HepG2 (cell line): ENCODE data around the gene TANGO6. TPM values are rescaled to one million over a fixed set of nuclear protein-coding genes. Genes with fewer than 3 reads are reported as not detected.

Experiments used
- ATAC-seq: fragments of 200-7000 bp; cut with Tn5 transposase; 3 replicates; pipeline ENCODE4 v1.9.1; 2020; ENCODE audit warnings: mild to moderate bottlenecking, moderate library complexity
- BruUV-seq: library from RNA; stranded (reverse); fragments of 400-500 nt; replicated peaks from 2 replicates; lab custom pipeline; 2021; lab: Mats Ljungman, UMichigan
- CTCF ChIA-PET: fragments of 300-600 bp; formaldehyde crosslinking; extraction: SDS; loops from one replicate; lab custom pipeline; 2021; ENCODE audit warnings: low total read pairs, inconsistent platforms, low intra/inter-chr PET ratio; lab: Yijun Ruan, JAX
- POLR2A ChIA-PET: fragments of 350-600 bp; sonication (Branson Sonifier 250); formaldehyde crosslinking; loops from one replicate; lab custom pipeline; 2020; ENCODE audit warnings: antibody characterized with exemption, inconsistent platforms; lab: Yijun Ruan, JAX
- DNase-seq: peaks from one replicate; pipeline ENCODE4 v3.0.0-alpha.2; 2015; ENCODE audit warnings: low spot score
- FAIRE-seq: peaks from 3 replicates; lab custom pipeline; 2011; peaks lifted over from hg19 to GRCh38; lab: Jason Lieb, UNC
- H2AFZ ChIP-seq: one replicate; pipeline ENCODE4 v1.6.1; 2011; ENCODE audit warnings: low read length, inconsistent platforms
- H3K27ac ChIP-seq: fragments of 300-600 bp; 3 replicates; pipeline ENCODE4 v1.8.0; 2011; ENCODE audit warnings: mixed run types, mild to moderate bottlenecking, mixed read lengths, low read length, inconsistent platforms; ENCODE audit not compliant: insufficient read depth; ENCODE audit errors: extremely low read length
- H3K27me3 ChIP-seq, 2 experiments: fragments of 200-600 bp in 1 of 2; 2 replicates in 1 of 2; 3 replicates in 1 of 2; pipeline versions ENCODE4 v1.6.0 to v1.8.0; 2011; ENCODE audit warnings: low read length in 2 of 2, mild to moderate bottlenecking in 2 of 2, moderate library complexity in 2 of 2, inconsistent platforms in 1 of 2; ENCODE audit not compliant: insufficient read depth in 2 of 2, control insufficient read depth in 1 of 2
- H3K36me3 ChIP-seq, 2 experiments: fragments of 200-600 bp in 1 of 2; replicated peaks in 1 of 2; 2 replicates in 1 of 2; 3 replicates in 1 of 2; pipeline versions ENCODE4 v1.5.1 to v1.8.0; 2011; ENCODE audit warnings: low read length in 2 of 2, inconsistent platforms in 1 of 2; ENCODE audit not compliant: insufficient read depth in 2 of 2, control insufficient read depth in 1 of 2
- H3K4me1 ChIP-seq: 2 replicates; pipeline ENCODE4 v1.5.1; 2012; ENCODE audit warnings: low read length, inconsistent platforms; ENCODE audit not compliant: insufficient read depth
- H3K4me2 ChIP-seq: 2 replicates; pipeline ENCODE4 v1.6.0; 2011; ENCODE audit warnings: low read depth, low read length, inconsistent platforms
- H3K4me3 ChIP-seq, 3 experiments: fragments of 200-600 bp in 1 of 3; sonication (generic), shearing (Covaris generic) in 1 of 3; replicated peaks in 1 of 3; 2 replicates each; pipeline ENCODE4 v1.5.1; 2011 to 2016; ENCODE audit warnings: low read length in 3 of 3, inconsistent platforms in 2 of 3, low read depth in 2 of 3, mild to moderate bottlenecking in 2 of 3, control low read depth in 1 of 3, mixed read lengths in 1 of 3; ENCODE audit not compliant: insufficient read depth in 1 of 3
- H3K79me2 ChIP-seq: one replicate; pipeline ENCODE4 v1.6.1; 2011; ENCODE audit warnings: low read length, inconsistent platforms; ENCODE audit not compliant: insufficient read depth
- H3K9ac ChIP-seq: 2 replicates; pipeline ENCODE4 v1.6.0; 2011; ENCODE audit warnings: mild to moderate bottlenecking, low read depth, low read length, inconsistent platforms; ENCODE audit not compliant: insufficient read depth
- H3K9me3 ChIP-seq: 2 replicates; pipeline ENCODE4 v1.5.1; 2012; ENCODE audit warnings: mild to moderate bottlenecking, low read length
- H4K20me1 ChIP-seq: 2 replicates; pipeline ENCODE4 v1.6.0; 2011; ENCODE audit warnings: inconsistent platforms, mild to moderate bottlenecking, low read length, moderate library complexity; ENCODE audit not compliant: insufficient read depth
- ATF3 ChIP-seq: sonication (generic); formaldehyde crosslinking; IDR thresholded peaks from 2 replicates; pipeline ENCODE4 v1.4.0; 2020; ENCODE audit warnings: missing genetic modification reagents
- BHLHE40 ChIP-seq: IDR thresholded peaks from 2 replicates; pipeline ENCODE4 v1.6.1; 2011; ENCODE audit warnings: low read length, improper control_type of control experiment
- EZH2 ChIP-seq: conservative IDR thresholded peaks from 2 replicates; pipeline ENCODE4 v1.6.1; 2012; ENCODE audit warnings: mild to moderate bottlenecking, low read depth, low read length, moderate library complexity
- FLYWCH1 ChIP-seq: sonication (generic); formaldehyde crosslinking; IDR thresholded peaks from 2 replicates; pipeline ENCODE4 v1.8.1; 2023; ENCODE audit warnings: mild to moderate bottlenecking, missing genetic modification reagents
- FOXK2 ChIP-seq: fragments of 450-650 bp; IDR thresholded peaks from 2 replicates; pipeline ENCODE4 v1.6.1; 2016
- GPBP1L1 ChIP-seq: sonication (generic); formaldehyde crosslinking; IDR thresholded peaks from 2 replicates; pipeline ENCODE4 v1.5.0; 2020; ENCODE audit warnings: mild to moderate bottlenecking, missing genetic modification reagents
- PCBP2 ChIP-seq: fragments of 200-400 bp; formaldehyde crosslinking; optimal IDR thresholded peaks from 2 replicates; pipeline ENCODE3; 2018; ENCODE audit warnings: low read length, low read depth; ENCODE audit not compliant: poor library complexity, severe bottlenecking
- TARDBP ChIP-seq: sonication (generic); formaldehyde crosslinking; IDR thresholded peaks from 2 replicates; pipeline ENCODE4 v1.8.0; 2022; ENCODE audit warnings: mild to moderate bottlenecking, missing genetic modification reagents
- ZNF530 ChIP-seq: sonication (generic); formaldehyde crosslinking; IDR thresholded peaks from 2 replicates; pipeline ENCODE4 v1.5.0; 2020; ENCODE audit warnings: low read depth, mild to moderate bottlenecking, missing genetic modification reagents
- ZNF639 ChIP-seq: conservative IDR thresholded peaks from 2 replicates; pipeline ENCODE4 v1.6.1; 2018; ENCODE audit warnings: missing genetic modification reagents
- ZNF672 ChIP-seq: sonication (generic); formaldehyde crosslinking; IDR thresholded peaks from 2 replicates; pipeline ENCODE4 v1.8.1; 2022; ENCODE audit warnings: missing genetic modification reagents
- ZNF7 ChIP-seq: IDR thresholded peaks from 2 replicates; pipeline ENCODE4 v1.6.1; 2016; ENCODE audit warnings: missing biosample characterization, missing genetic modification reagents
- ZNF761 ChIP-seq: sonication (generic); formaldehyde crosslinking; conservative IDR thresholded peaks from 2 replicates; pipeline ENCODE4 v1.4.0; 2020; ENCODE audit warnings: mild to moderate bottlenecking, missing genetic modification reagents
- WGBS: methylation state at CpG from one replicate; pipeline ENCODE4 v1.1.6; 2017; ENCODE audit warnings: low lambda C conversion rate; 5-methylcytosine and 5-hydroxymethylcytosine counted together
- in situ Hi-C: cut with HindIII; loops from 2 replicates; pipeline ENCODE4 v1.10.0; 2017; ENCODE audit warnings: low pct_unique_long_range_greater_than_20kb; ENCODE audit not compliant: extremely low pct_ligation_motif_present
- intact Hi-C: fragments of 100-400 bp; cut with micrococcal nuclease; formaldehyde crosslinking; loops from one replicate; pipeline ENCODE4 v1.10.0; 2022; ENCODE audit not compliant: unreplicated experiment
- polyA plus RNA-seq, 8 experiments: library from polyadenylated mRNA; depleted of rRNA in 3 of 8; stranded (reverse) in 7 of 8; unstranded in 1 of 8; fragments of >200 nt; fragmentation: Illumina TruSeq in 4 of 8; extraction: Trizol in 4 of 8; gene quantifications; 2 replicates each; pipeline versions ENCODE4 v1.2.1 to v1.2.3, GENCODE V29; 2011 to 2016; ENCODE audit warnings: low read depth in 4 of 8, missing spikeins in 1 of 8, mixed read lengths in 1 of 8; ENCODE audit not compliant: insufficient read depth in 1 of 8
- total RNA-seq, 5 experiments: library from RNA; depleted of rRNA; stranded (reverse); fragments of >200 nt; fragmentation: Illumina TruSeq; extraction: Trizol; gene quantifications; 2 replicates each; pipeline ENCODE4 v1.2.3, GENCODE V29; 2016; ENCODE audit warnings: low read depth in 1 of 5

Gene TANGO6
- total and polyA plus RNA-seq, 2 of the 13 experiments (the other 11 are each of a cell fraction or from before 2014, with no cell fraction given) = 7.2 to 13.3 TPM

- no peak for TF ChIP-seq GPBP1L1 (CRISPR knock-in tag)
- peak; percentile 92 for TF ChIP-seq ZNF7 (CRISPR knock-in tag)
- no peak for TF ChIP-seq TARDBP (CRISPR knock-in tag)
- TF ChIP-seq BHLHE40 = peak; percentile 98
- no peak for TF ChIP-seq FOXK2
- TF ChIP-seq FLYWCH1 (CRISPR knock-in tag) = no peak
- TF ChIP-seq PCBP2 = no peak
- TF ChIP-seq, all 625 proteins: peak for 91
Measured at GRCh38 chr16:69031877-69032301, 188.6 kb downstream of the TANGO6 start (continued).

- 89% methylated on average over 8 of the region's 8 CpGs for WGBS
- no peak for FAIRE-seq
- ChIA-PET POLR2A (no interaction called here), CTCF (no interaction called here)
- no peak overlapping the region for H3K27ac ChIP-seq
- no peaks in the 10 kb centered on the region for H3K9me3 ChIP-seq
- 0 out of 5 replicates have a peak, but pooled peaks cover 0 to 1% of the 10 kb centered on the region in 2 experiments for H3K36me3 ChIP-seq
- no peaks in the 10 kb centered on the region for H4K20me1 ChIP-seq
- no peak for ATAC-seq
- intact Hi-C loops = loop anchor here (5.0 to 10.0 kb wide), 2 partner anchors 41 to 61 kb away; no protein-coding TSS in a partner anchor
- H3K27me3 ChIP-seq = no peaks in the 10 kb centered on the region
- H2AFZ ChIP-seq = no peak overlapping the region
- no TSS peak for BruUV-seq
- no peak overlapping the region for H3K4me2 ChIP-seq
- H3K79me2 ChIP-seq = no peaks in the 10 kb centered on the region
- in situ Hi-C loops = no loop called here
- no peak overlapping the region for H3K9ac ChIP-seq
- DNase-seq = no peak
- peaks cover 14% of the 10 kb centered on the region for H3K4me1 ChIP-seq
- no peak for TF ChIP-seq ATF3 (CRISPR knock-in tag)
- no peak for TF ChIP-seq EZH2
- TF ChIP-seq TARDBP (CRISPR knock-in tag) = no peak
- TF ChIP-seq ZNF530 (CRISPR knock-in tag) = no peak
- TF ChIP-seq ZNF672 (CRISPR knock-in tag) = no peak
- no peak for TF ChIP-seq ZNF639 (CRISPR knock-in tag)
- no peak for TF ChIP-seq ZNF761 (CRISPR knock-in tag)
- TF ChIP-seq, all 625 proteins: peak for 0
- no peak overlapping the region for H3K4me3 ChIP-seq
Measured at GRCh38 chr16:69033151-69033949, 190.0 kb downstream of the TANGO6 start.
